Suprapubic skin (tissue), 4 donors: ENCODE data around the gene MGME1.

Experiments
- CTCF ChIP-seq, 2 donors: fragments of 200-600 bp in 1 of 2; fragments of 450-650 bp in 1 of 2; sonication (generic) in 1 of 2; IDR thresholded peaks; one replicate each; pipeline ENCODE4 v1.5.1; 2016 to 2019; ENCODE audit warnings: antibody characterized with exemption in 2 of 2, mild to moderate bottlenecking in 1 of 2, moderate library complexity in 1 of 2
- EP300 ChIP-seq: sonication (generic); formaldehyde crosslinking; IDR thresholded peaks from one replicate; pipeline ENCODE4 v1.6.1; 2017; ENCODE audit warnings: antibody characterized with exemption
- POLR2A ChIP-seq, 2 donors: fragments of 450-650 bp; IDR thresholded peaks; one replicate each; pipeline ENCODE4 v1.6.1; 2017; ENCODE audit warnings: antibody characterized with exemption in 2 of 2, mild to moderate bottlenecking in 2 of 2, moderate library complexity in 2 of 2
- POLR2AphosphoS5 ChIP-seq, 3 donors: sonication (generic); formaldehyde crosslinking; IDR thresholded peaks; one replicate each; pipeline ENCODE4 v1.6.1; 2017; ENCODE audit warnings: antibody characterized with exemption in 3 of 3

- no peak for TF ChIP-seq CTCF (IDR thresholded peaks at IDR 0.05)
- TF ChIP-seq EP300 = no peak
- TF ChIP-seq POLR2A (IDR thresholded peaks at IDR 0.05) = no peak
- no peak for TF ChIP-seq POLR2AphosphoS5 (IDR thresholded peaks at IDR 0.05)
Observed at GRCh38 chr20:17928633-17929311, 40.0 kb upstream of the MGME1 start.
